ENCODE measurements around the gene GLT8D2. TPM values are rescaled to one million over a fixed set of nuclear protein-coding genes. Genes with fewer than 3 reads are reported as not detected.
"Not testable (repeated sequence)": the region's sequence is repeated elsewhere in the genome, so short reads cannot be mapped to it uniquely, and the experiment has no call there.

The GLT8D2 gene
- polyA plus RNA-seq, 1 experiment, result 119 TPM

- Histone ChIP-seq H3K9me3 (ENCODE audit: control insufficient read depth, insufficient read depth, low read length) (peaks cover 5% of the 10 kb centered on the region), H3K4me3 (ENCODE audit: low read depth, low read length) (no peak overlapping the region), H3K27me3 (ENCODE audit: control insufficient read depth, insufficient read depth, low read length) (no peaks in the 10 kb centered on the region), H3K27ac (ENCODE audit: low read depth, low read length) (no peak overlapping the region)
- ChIA-PET CTCF (interaction anchor here (0.7 kb wide), 1 partner anchor 9 kb away, joined by 4 read pairs; no protein-coding TSS in a partner anchor), POLR2A (no interaction called here)
- DNase-seq (ENCODE audit: low read depth, low spot score), result no peak
- TF ChIP-seq CTCF (IDR thresholded peaks at IDR 0.05; ENCODE audit: low read depth, low read length), result no peak
Measured at GRCh38 chr12:104026841-104027599, 23.0 kb downstream of the GLT8D2 start.

GRCh38 chr12:104025771-104026170, 24.2 kb downstream of the GLT8D2 start:
- H3K27ac ChIP-seq (ENCODE audit: low read depth, low read length), result no peak overlapping the region
- H3K27me3 ChIP-seq (ENCODE audit: control insufficient read depth, insufficient read depth, low read length), result no peaks in the 10 kb centered on the region
- CTCF ChIA-PET, result no interaction called here
- POLR2A ChIA-PET, result no interaction called here
- no peak overlapping the region for H3K4me3 ChIP-seq (ENCODE audit: low read depth, low read length)
- no peak for DNase-seq (ENCODE audit: low read depth, low spot score)
- H3K9me3 ChIP-seq (ENCODE audit: control insufficient read depth, insufficient read depth, low read length), result peaks cover 5% of the 10 kb centered on the region
- no peak for TF ChIP-seq CTCF (IDR thresholded peaks at IDR 0.05; ENCODE audit: low read depth, low read length)

- H3K9me3 ChIP-seq (ENCODE audit: control insufficient read depth, insufficient read depth, low read length), result peaks cover 5% of the 10 kb centered on the region
- no peaks in the 10 kb centered on the region for H3K27me3 ChIP-seq (ENCODE audit: control insufficient read depth, insufficient read depth, low read length)
- CTCF ChIA-PET, result no interaction called here
- no peak for TF ChIP-seq CTCF (IDR thresholded peaks at IDR 0.05; ENCODE audit: low read depth, low read length)
- no peak overlapping the region for H3K27ac ChIP-seq (ENCODE audit: low read depth, low read length)
- POLR2A ChIA-PET, result interaction anchor here (0.7 kb wide), 1 partner anchor 55 kb away, joined by 3 read pairs; no protein-coding TSS in a partner anchor
- DNase-seq (ENCODE audit: low read depth, low spot score), result no peak
- H3K4me3 ChIP-seq (ENCODE audit: low read depth, low read length), result no peak overlapping the region
Measured at GRCh38 chr12:104024348-104024747, 25.6 kb downstream of the GLT8D2 start.

DNA sequence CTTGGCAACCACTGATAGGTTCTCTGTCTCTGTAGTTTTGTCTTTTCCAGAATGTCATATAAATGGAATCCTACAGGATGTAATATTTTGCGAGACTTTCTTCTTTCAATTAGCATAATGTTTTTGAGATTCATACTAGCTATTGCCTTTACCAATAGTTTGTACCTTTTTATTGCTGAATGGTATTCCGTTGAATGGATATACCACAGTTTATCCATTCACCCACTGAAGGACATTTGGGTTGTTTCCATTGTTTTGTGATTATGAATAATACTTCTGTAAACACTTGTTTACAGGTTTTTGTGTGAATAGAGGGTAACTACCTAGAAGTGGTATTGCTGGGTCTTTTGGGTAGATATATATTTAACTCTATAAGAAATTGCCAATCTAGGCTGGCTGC, 26.3 kb downstream of the GLT8D2 start:
- Histone ChIP-seq H3K27ac (ENCODE audit: low read depth, low read length) (no peak overlapping the region), H3K9me3 (ENCODE audit: control insufficient read depth, insufficient read depth, low read length) (peaks cover 5% of the 10 kb centered on the region), H3K4me3 (ENCODE audit: low read depth, low read length) (no peak overlapping the region), H3K27me3 (ENCODE audit: control insufficient read depth, insufficient read depth, low read length) (no peaks in the 10 kb centered on the region)
- CTCF ChIA-PET, result no interaction called here
- no peak for DNase-seq (ENCODE audit: low read depth, low spot score)
- POLR2A ChIA-PET, result interaction anchor here (0.7 kb wide), 1 partner anchor 55 kb away, joined by 3 read pairs; no protein-coding TSS in a partner anchor
- TF ChIP-seq CTCF (IDR thresholded peaks at IDR 0.05; ENCODE audit: low read depth, low read length), result no peak

- peaks cover 5% of the 10 kb centered on the region for H3K9me3 ChIP-seq (ENCODE audit: control insufficient read depth, insufficient read depth, low read length)
- H3K27me3 ChIP-seq (ENCODE audit: control insufficient read depth, insufficient read depth, low read length), result no peaks in the 10 kb centered on the region
- no peak overlapping the region for H3K4me3 ChIP-seq (ENCODE audit: low read depth, low read length)
- no peak for DNase-seq (ENCODE audit: low read depth, low spot score)
- CTCF ChIA-PET, result no interaction called here
- H3K27ac ChIP-seq (ENCODE audit: low read depth, low read length), result no peak overlapping the region
- no peak for TF ChIP-seq CTCF (IDR thresholded peaks at IDR 0.05; ENCODE audit: low read depth, low read length)
- POLR2A ChIA-PET, result no interaction called here
Measured at GRCh38 chr12:104022786-104023185, 27.2 kb downstream of the GLT8D2 start.

DNA sequence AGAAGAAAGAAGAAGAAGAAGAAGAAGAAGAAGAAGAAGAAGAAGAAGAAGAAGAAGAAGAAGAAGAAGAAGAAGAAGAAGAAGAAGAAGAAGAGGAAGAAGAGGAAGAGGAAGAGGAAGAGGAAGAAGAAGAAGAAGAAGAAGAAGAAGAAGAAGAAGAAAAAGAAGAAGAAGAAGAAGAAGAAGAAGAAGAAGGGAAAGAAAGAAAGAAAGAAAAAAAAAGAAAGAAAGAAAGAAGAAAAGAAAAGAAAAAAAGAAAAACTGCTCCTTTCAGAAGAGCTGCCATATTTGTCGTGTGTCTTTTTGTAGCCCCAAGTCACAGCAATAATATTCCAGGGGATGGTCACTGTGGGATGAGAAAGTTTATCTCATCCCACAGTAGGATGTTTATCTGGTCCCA, 28.1 kb downstream of the GLT8D2 start:
- H3K27me3 ChIP-seq (ENCODE audit: control insufficient read depth, insufficient read depth, low read length); H3K9me3 ChIP-seq (ENCODE audit: control insufficient read depth, insufficient read depth, low read length); DNase-seq (ENCODE audit: low read depth, low spot score); H3K27ac ChIP-seq (ENCODE audit: low read depth, low read length); POLR2A ChIA-PET; H3K4me3 ChIP-seq (ENCODE audit: low read depth, low read length): not testable (repeated sequence)
- CTCF ChIA-PET, result interaction anchor here (0.6 kb wide), 1 partner anchor 166 kb away, joined by 3 read pairs; no protein-coding TSS in a partner anchor
